ENCODE data around the gene CPZ.

- no peak for TF ChIP-seq CTCF (IDR thresholded peaks at IDR 0.05)
- TF ChIP-seq POLR2AphosphoS5 (IDR thresholded peaks at IDR 0.05) = no peak
- TF ChIP-seq EP300 (IDR thresholded peaks at IDR 0.05) = no peak
Measured at GRCh38 chr4:8648296-8648695, 55.7 kb downstream of the CPZ start.
